ENCODE results near the gene PRSS36. TPM values are rescaled to one million over a fixed set of nuclear protein-coding genes. Genes with fewer than 3 reads are reported as not detected.
A peak's percentile ranks its signal among the peaks of the same experiment; 100 is the strongest.

PRSS36 gene
- total and polyA plus RNA-seq, 9 of the 15 experiments (the other 6 are each of a cell fraction or from before 2014, with no cell fraction given), result 0.09 to 1.2 (median 0.54) TPM; not detected in 2

GRCh38 chr16:31134625-31135534, 15.0 kb downstream of the PRSS36 start (continued):
- TF ChIP-seq RUNX1 (IDR thresholded peaks at IDR 0.05; ENCODE audit: low read depth) (no peak), NR2C2 (CRISPR knock-in tag; IDR thresholded peaks at IDR 0.05) (no peak), NR2C2 (tag; IDR thresholded peaks at IDR 0.05) (peak; percentile 37; the same call in 1 of the 2 replicates), SMAD4 (CRISPR knock-in tag; conservative IDR thresholded peaks at IDR 0.05) (no peak), RBM15 (IDR thresholded peaks at IDR 0.05; ENCODE audit: insufficient read depth, low read length) (no peak), RAD51 (IDR thresholded peaks at IDR 0.05; ENCODE audit: borderline replicate concordance, low read depth) (peak; percentile 80), ESRRA (IDR thresholded peaks at IDR 0.05; ENCODE audit: borderline replicate concordance, low read depth) (no peak), PHF8 (IDR thresholded peaks at IDR 0.05; ENCODE audit: borderline replicate concordance, low read length) (peak; percentile 9; the same call in 1 of the 2 replicates), SRF (CRISPR knock-in tag; IDR thresholded peaks at IDR 0.05) (0 out of 4 replicates have a peak, but pooled peaks of 1 of the 2 experiments have one; percentile 43), THRB (CRISPR knock-in tag; conservative IDR thresholded peaks at IDR 0.05) (no peak), KAT7 (CRISPR knock-in tag; IDR thresholded peaks at IDR 0.05; ENCODE audit: borderline replicate concordance) (no peak), ZNF584 (CRISPR knock-in tag; IDR thresholded peaks at IDR 0.05; ENCODE audit: low read depth) (no peak), MLLT1 (IDR thresholded peaks at IDR 0.05) (peak in 1 of 2 experiments; percentile 43; a peak in 1 of 4 replicates), HNRNPL (IDR thresholded peaks at IDR 0.05; ENCODE audit: low read depth, low read length) (no peak), MXI1 (IDR thresholded peaks at IDR 0.05; ENCODE audit: low read depth, low read length) (no peak), HEY1 (CRISPR knock-in tag; IDR thresholded peaks at IDR 0.05; ENCODE audit: borderline replicate concordance) (no peak), SRSF7 (optimal IDR thresholded peaks at IDR 0.05; ENCODE audit: low read depth, low read length) (no peak), KAT2B (IDR thresholded peaks at IDR 0.05; ENCODE audit: low read depth, low read length) (no peak), POLR2G (IDR thresholded peaks at IDR 0.05; ENCODE audit: low read depth, low read length) (no peak), HES1 (IDR thresholded peaks at IDR 0.05; ENCODE audit: low read depth) (no peak), ID3 (CRISPR knock-in tag; IDR thresholded peaks at IDR 0.05) (no peak), ID3 (tag; IDR thresholded peaks at IDR 0.05) (no peak), ZNF274 (IDR thresholded peaks at IDR 0.05; ENCODE audit: borderline replicate concordance, low read depth, low read length) (no peak), ZEB2 (IDR thresholded peaks at IDR 0.05) (0 out of 2 replicates have a peak, but pooled peaks have one; percentile 26), ZBTB17 (CRISPR knock-in tag; IDR thresholded peaks at IDR 0.05) (no peak)

All from K562 (cell line).